ENCODE results near the gene PIGM. TPM values are rescaled to one million over a fixed set of nuclear protein-coding genes. Genes with fewer than 3 reads are reported as not detected.

PIGM gene
- total and polyA plus RNA-seq, 12 donors = 3.0 to 9.4 (median 7.3) TPM

- Histone ChIP-seq H3K9me3 (replicated peaks in 1 of 3) (no peaks in the 10 kb centered on the region), H3K36me3 (replicated peaks in 1 of 2) (no peaks in the 10 kb centered on the region), H3K4me3 (no peak overlapping the region), H3K27me3 (no peaks in the 10 kb centered on the region), H3K4me1 (replicated peaks in 1 of 2) (no peaks in the 10 kb centered on the region), H3K27ac (no peak overlapping the region)
- no peak for DNase-seq
- intact Hi-C loops (cut with DNase I) = loop anchor here in 1 of 2 donors (10.0 kb wide), 1 partner anchor 210 kb away; no protein-coding TSS in a partner anchor
- no peak for TF ChIP-seq POLR2A (IDR thresholded peaks at IDR 0.05)
- 55 to 100% (median 76%) methylated on average over 2 to 4 of the region's 4 CpGs for WGBS, 4 donors
Observed at GRCh38 chr1:160005070-160005469, 26.7 kb downstream of the PIGM start.

- intact Hi-C loops (cut with DNase I) = loop anchor here (5.0 to 10.0 kb wide), 2 partner anchors 72 to 210 kb away; no protein-coding TSS in a partner anchor
- peaks cover 4% of the 10 kb centered on the region for H3K27me3 ChIP-seq
- 88 to 94% (median 91%) methylated on average over 2 of the region's 2 CpGs for WGBS, 4 donors
- TF ChIP-seq POLR2A (IDR thresholded peaks at IDR 0.05) = no peak
- no peak for TF ChIP-seq CTCF (IDR thresholded peaks at IDR 0.05)
- H3K9me3 ChIP-seq (replicated peaks in 1 of 3) = no peaks in the 10 kb centered on the region
- no peak for DNase-seq
- H3K4me3 ChIP-seq = no peak overlapping the region
- H3K27ac ChIP-seq = no peak overlapping the region
- H3K4me1 ChIP-seq (replicated peaks in 1 of 2) = no peaks in the 10 kb centered on the region
- no peaks in the 10 kb centered on the region for H3K36me3 ChIP-seq (replicated peaks in 1 of 2)
Observed at GRCh38 chr1:160004425-160004824, 27.4 kb downstream of the PIGM start.

GRCh38 chr1:160004001-160004400, 27.8 kb downstream of the PIGM start:
- no peaks in the 10 kb centered on the region for H3K36me3 ChIP-seq (replicated peaks in 1 of 2)
- no peaks in the 10 kb centered on the region for H3K9me3 ChIP-seq (replicated peaks in 1 of 3)
- intact Hi-C loops (cut with DNase I) = loop anchor here (5.0 to 10.0 kb wide), 2 partner anchors 72 to 209 kb away; no protein-coding TSS in a partner anchor
- TF ChIP-seq POLR2A (IDR thresholded peaks at IDR 0.05) = no peak
- no peak for TF ChIP-seq CTCF (IDR thresholded peaks at IDR 0.05)
- no peaks in the 10 kb centered on the region for H3K4me1 ChIP-seq (replicated peaks in 1 of 2)
- DNase-seq = no peak
- 87 to 96% (median 91%) methylated on average over 1 of the region's 1 CpG for WGBS, 4 donors
- peaks cover 4% of the 10 kb centered on the region for H3K27me3 ChIP-seq
- no peak overlapping the region for H3K4me3 ChIP-seq
- H3K27ac ChIP-seq = no peak overlapping the region

- WGBS, 4 donors = 68 to 80% (median 73%) methylated on average over 2 of the region's 2 CpGs
- DNase-seq = no peak
- Histone ChIP-seq H3K36me3 (replicated peaks in 1 of 2) (no peaks in the 10 kb centered on the region), H3K4me1 (replicated peaks in 1 of 2) (no peaks in the 10 kb centered on the region), H3K4me3 (no peak overlapping the region), H3K9me3 (replicated peaks in 1 of 3) (no peaks in the 10 kb centered on the region), H3K27ac (no peak overlapping the region), H3K27me3 (peaks cover 8% of the 10 kb centered on the region)
- intact Hi-C loops (cut with DNase I) = loop anchor here (5.0 to 10.0 kb wide), 2 partner anchors 69 to 207 kb away; no protein-coding TSS in a partner anchor
- TF ChIP-seq POLR2A (IDR thresholded peaks at IDR 0.05) = no peak
- TF ChIP-seq CTCF (IDR thresholded peaks at IDR 0.05) = no peak
Observed at GRCh38 chr1:160001440-160001839, 30.4 kb downstream of the PIGM start.

GRCh38 chr1:159999204-159999603, 32.6 kb downstream of the PIGM start:
- TF ChIP-seq CTCF (IDR thresholded peaks at IDR 0.05) = no peak
- no peak for TF ChIP-seq POLR2A (IDR thresholded peaks at IDR 0.05)
- intact Hi-C loops (cut with DNase I) = no loop called here
- no peaks in the 10 kb centered on the region for H3K4me1 ChIP-seq (replicated peaks in 1 of 2)
- H3K4me3 ChIP-seq = no peak overlapping the region
- no peak for DNase-seq
- H3K36me3 ChIP-seq (replicated peaks in 1 of 2) = no peaks in the 10 kb centered on the region
- peaks cover 8% of the 10 kb centered on the region for H3K27me3 ChIP-seq
- H3K27ac ChIP-seq = no peak overlapping the region
- WGBS, 4 donors = 37 to 57% (median 50%) methylated on average over 4 of the region's 4 CpGs
- no peaks in the 10 kb centered on the region for H3K9me3 ChIP-seq (replicated peaks in 1 of 3)
